ENCODE results near the gene TSPAN5.

The TSPAN5 gene

GRCh38 chr4:98617358-98618047 lies 40.9 kb downstream of the TSPAN5 start:
- DNase-seq (ENCODE audit: low spot score), result no peak

GRCh38 chr4:98615991-98616390 lies 42.4 kb downstream of the TSPAN5 start:
- no peak for DNase-seq (ENCODE audit: low spot score)

- no peak for DNase-seq (ENCODE audit: low spot score)
These were observed 43.7 kb downstream of the TSPAN5 start for GRCh38 chr4:98614662-98615061.

- DNase-seq (ENCODE audit: low spot score), result no peak
These were observed 44.3 kb downstream of the TSPAN5 start for GRCh38 chr4:98614094-98614493.

- no peak for DNase-seq (ENCODE audit: low spot score)
These were observed 44.8 kb downstream of the TSPAN5 start for GRCh38 chr4:98613453-98614075.

- no peak for DNase-seq (ENCODE audit: low spot score)
These were observed 45.8 kb downstream of the TSPAN5 start for GRCh38 chr4:98612318-98613250.

GRCh38 chr4:98611677-98612317 lies 46.6 kb downstream of the TSPAN5 start:
- DNase-seq (ENCODE audit: low spot score), result no peak

- DNase-seq (ENCODE audit: low spot score), result no peak
These were observed 47.3 kb downstream of the TSPAN5 start for GRCh38 chr4:98610926-98611676.

GRCh38 chr4:98610431-98610830 lies 48.0 kb downstream of the TSPAN5 start:
- DNase-seq (ENCODE audit: low spot score), result no peak

GRCh38 chr4:98609934-98610333 lies 48.5 kb downstream of the TSPAN5 start:
- no peak for DNase-seq (ENCODE audit: low spot score)

GRCh38 chr4:98608356-98608755 lies 50.1 kb downstream of the TSPAN5 start:
- DNase-seq (ENCODE audit: low spot score), result no peak

GRCh38 chr4:98606894-98607293 lies 51.5 kb downstream of the TSPAN5 start:
- DNase-seq (ENCODE audit: low spot score), result no peak

- DNase-seq (ENCODE audit: low spot score), result no peak
These were observed 53.2 kb downstream of the TSPAN5 start for GRCh38 chr4:98605216-98605615.

- DNase-seq (ENCODE audit: low spot score), result no peak
These were observed 53.7 kb downstream of the TSPAN5 start for GRCh38 chr4:98604723-98605122.

GRCh38 chr4:98603683-98604521 lies 54.5 kb downstream of the TSPAN5 start:
- peak; percentile 69 for DNase-seq (ENCODE audit: low spot score)

- no peak for DNase-seq (ENCODE audit: low spot score)
These were observed 56.1 kb downstream of the TSPAN5 start for GRCh38 chr4:98602270-98602669.

GRCh38 chr4:98601708-98602107 lies 56.7 kb downstream of the TSPAN5 start:
- DNase-seq (ENCODE audit: low spot score), result no peak

- no peak for DNase-seq (ENCODE audit: low spot score)
These were observed 58.7 kb downstream of the TSPAN5 start for GRCh38 chr4:98599617-98600205.

- DNase-seq (ENCODE audit: low spot score), result peak; percentile 88
These were observed 71.5 kb downstream of the TSPAN5 start for GRCh38 chr4:98586962-98587354.

GRCh38 chr4:98586291-98586961 lies 72.0 kb downstream of the TSPAN5 start:
- no peak for DNase-seq (ENCODE audit: low spot score)
